ENCODE measurements around the gene PLIN1. TPM values are rescaled to one million over a fixed set of nuclear protein-coding genes. Genes with fewer than 3 reads are reported as not detected.
A peak's percentile ranks its signal among the peaks of the same experiment; 100 is the strongest.

Gene PLIN1
- total RNA-seq, 1 donor, result under 0.01 TPM

GRCh38 chr15:89649013-89649625 is 30.0 kb downstream of the PLIN1 start:
- no peak overlapping the region for H3K27ac ChIP-seq (ENCODE audit: low read depth, low read length)
- no peaks in the 10 kb centered on the region for H3K9me3 ChIP-seq (ENCODE audit: low read depth, low read length)
- H3K27me3 ChIP-seq (ENCODE audit: insufficient read depth, low read length), result no peaks in the 10 kb centered on the region
- peaks cover 49% of the 10 kb centered on the region for H3K36me3 ChIP-seq (ENCODE audit: insufficient read depth, low read length)
- H3K4me3 ChIP-seq (ENCODE audit: insufficient read depth, low read length), result no peak overlapping the region
- peaks cover 26% of the 10 kb centered on the region for H3K79me2 ChIP-seq (ENCODE audit: insufficient read depth, low read length)
- peak; percentile 83 for DNase-seq (ENCODE audit: insufficient read length, low spot score, missing footprints)
- H3K4me1 ChIP-seq (ENCODE audit: insufficient read depth, low read length), result no peaks in the 10 kb centered on the region
- H3K4me2 ChIP-seq (ENCODE audit: insufficient read depth, low read length), result no peak overlapping the region
- H4K20me1 ChIP-seq (ENCODE audit: insufficient read depth, low read length), result peaks cover 31% of the 10 kb centered on the region
- H2AFZ ChIP-seq (ENCODE audit: low read length), result no peak overlapping the region
- TF ChIP-seq CTCF (IDR thresholded peaks at IDR 0.05; ENCODE audit: extremely low read depth, low read depth, low read length), result no peak

- DNase-seq (ENCODE audit: insufficient read length, low spot score, missing footprints), result peak; percentile 66
- no peak overlapping the region for H3K4me3 ChIP-seq (ENCODE audit: insufficient read depth, low read length)
- no peaks in the 10 kb centered on the region for H3K4me1 ChIP-seq (ENCODE audit: insufficient read depth, low read length)
- no peaks in the 10 kb centered on the region for H3K27me3 ChIP-seq (ENCODE audit: insufficient read depth, low read length)
- H4K20me1 ChIP-seq (ENCODE audit: insufficient read depth, low read length), result peaks cover 29% of the 10 kb centered on the region
- H3K36me3 ChIP-seq (ENCODE audit: insufficient read depth, low read length), result peaks cover 50% of the 10 kb centered on the region
- no peak overlapping the region for H2AFZ ChIP-seq (ENCODE audit: low read length)
- H3K9me3 ChIP-seq (ENCODE audit: low read depth, low read length), result no peaks in the 10 kb centered on the region
- no peak overlapping the region for H3K27ac ChIP-seq (ENCODE audit: low read depth, low read length)
- H3K79me2 ChIP-seq (ENCODE audit: insufficient read depth, low read length), result peaks cover 21% of the 10 kb centered on the region
- no peak overlapping the region for H3K4me2 ChIP-seq (ENCODE audit: insufficient read depth, low read length)
- no peak for TF ChIP-seq CTCF (IDR thresholded peaks at IDR 0.05; ENCODE audit: extremely low read depth, low read depth, low read length)
These were observed 30.8 kb downstream of the PLIN1 start for GRCh38 chr15:89648106-89649012.

DNA sequence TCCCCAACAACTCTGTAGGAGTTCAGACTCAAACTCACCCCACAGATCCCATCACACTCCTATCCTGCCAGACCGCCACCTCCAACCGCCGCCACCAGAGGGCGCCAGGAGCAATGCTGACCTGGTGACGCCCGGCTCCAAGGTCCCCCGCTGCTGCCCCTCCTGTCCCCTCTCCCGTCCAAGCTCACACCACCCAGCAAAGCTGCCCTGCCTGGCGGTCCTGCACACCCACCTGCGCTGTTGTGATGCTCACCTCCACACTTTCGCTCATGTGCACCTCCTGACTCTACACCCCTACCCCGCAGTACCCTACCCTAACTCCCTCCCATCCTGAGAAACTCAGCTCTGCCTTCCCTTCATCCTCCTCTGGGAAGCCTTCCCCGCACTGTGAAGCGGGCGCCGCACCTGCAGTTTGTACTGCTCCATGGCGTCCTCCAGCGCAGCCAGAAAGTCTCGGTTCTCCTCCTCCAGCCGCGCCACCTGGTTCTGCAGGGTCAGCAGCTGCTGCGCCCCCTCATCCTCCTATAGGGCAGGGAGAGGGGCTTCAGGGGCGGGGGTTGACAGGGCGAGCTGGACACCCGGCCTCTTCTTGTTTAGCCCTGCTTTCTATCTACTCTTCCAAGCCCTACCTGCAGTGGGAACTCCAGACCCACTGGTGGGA is 31.8 kb downstream of the PLIN1 start:
- no peaks in the 10 kb centered on the region for H3K27me3 ChIP-seq (ENCODE audit: insufficient read depth, low read length)
- H3K4me1 ChIP-seq (ENCODE audit: insufficient read depth, low read length), result no peaks in the 10 kb centered on the region
- peaks cover 19% of the 10 kb centered on the region for H4K20me1 ChIP-seq (ENCODE audit: insufficient read depth, low read length)
- TF ChIP-seq CTCF (IDR thresholded peaks at IDR 0.05; ENCODE audit: extremely low read depth, low read depth, low read length), result peak; percentile 80
- H3K9me3 ChIP-seq (ENCODE audit: low read depth, low read length), result no peaks in the 10 kb centered on the region
- no peak overlapping the region for H3K4me2 ChIP-seq (ENCODE audit: insufficient read depth, low read length)
- peaks cover 11% of the 10 kb centered on the region for H3K79me2 ChIP-seq (ENCODE audit: insufficient read depth, low read length)
- H3K36me3 ChIP-seq (ENCODE audit: insufficient read depth, low read length), result peaks cover 50% of the 10 kb centered on the region
- peak; percentile 99 for DNase-seq (ENCODE audit: insufficient read length, low spot score, missing footprints)
- H3K27ac ChIP-seq (ENCODE audit: low read depth, low read length), result no peak overlapping the region
- no peak overlapping the region for H3K4me3 ChIP-seq (ENCODE audit: insufficient read depth, low read length)
- no peak overlapping the region for H2AFZ ChIP-seq (ENCODE audit: low read length)

Data from osteoblast (primary cell).